ENCODE data around the gene CCDC57. TPM values are rescaled to one million over a fixed set of nuclear protein-coding genes. Genes with fewer than 3 reads are reported as not detected.

The CCDC57 gene
- total and polyA plus RNA-seq, 2 of the 4 experiments (the other 2 are of a cell fraction): 7.3 to 31.3 TPM

GRCh38 chr17:82052638-82053059 lies 160.0 kb downstream of the CCDC57 start:
- in situ Hi-C loops (cut with MboI; ENCODE audit: low sequenced_read_pairs) (no loop called here), intact Hi-C loops (cut with micrococcal nuclease) (no loop called here), dilution Hi-C loops (cut with HindIII; ENCODE audit: low sequenced_read_pairs, unreplicated experiment) (no loop called here)
- Histone ChIP-seq H3K9me3 (ENCODE audit: control insufficient read depth, insufficient read depth, low read length) (no peaks in the 10 kb centered on the region), H3K4me2 (ENCODE audit: low read depth, low read length) (peak overlapping the region; percentile 93), H2AFZ (replicated peaks; ENCODE audit: low read length, poor library complexity) (no peak overlapping the region), H2AK5ac (ENCODE audit: low read depth, low read length) (0 out of 2 replicates have a peak overlapping the region, but pooled peaks have one; percentile 23), H3K36me3 (ENCODE audit: control insufficient read depth, insufficient read depth, low read length) (peaks cover 59% of the 10 kb centered on the region), H4K8ac (ENCODE audit: low read depth in 2 of 2, low read length in 2 of 2) (no peak overlapping the region), H3K4ac (ENCODE audit: low read depth, low read length) (0 out of 2 replicates have a peak overlapping the region, but pooled peaks have one; percentile 9), H3K9ac (ENCODE audit: low read depth, low read length) (peak overlapping the region; percentile 94), H4K91ac (ENCODE audit: insufficient read depth, low read depth, low read length) (no peak overlapping the region), H3K23ac (ENCODE audit: low read depth, low read length) (no peak overlapping the region), H2BK120ac (ENCODE audit: low read depth, low read length) (no peak overlapping the region), H2AK9ac (replicated peaks; ENCODE audit: low read depth, low read length, poor library complexity) (peak overlapping the region; percentile 91), H3K27me3 (ENCODE audit: control insufficient read depth, insufficient read depth, low read length) (no peaks in the 10 kb centered on the region), H3K56ac (ENCODE audit: extremely low read depth, insufficient read depth, low read length) (no peak overlapping the region), H3K79me1 (ENCODE audit: low read depth in 1 of 2, low read length in 2 of 2) (peaks cover 16 to 45% of the 10 kb centered on the region in 2 experiments), H2BK5ac (ENCODE audit: low read depth, low read length, poor library complexity, severe bottlenecking) (no peak overlapping the region), H3K27ac (ENCODE audit: insufficient read depth, low read length) (peak overlapping the region; percentile 27), H3K18ac (ENCODE audit: low read depth, low read length) (no peak overlapping the region), H3K4me1 (ENCODE audit: control insufficient read depth, insufficient read depth, low read length) (peaks cover 18% of the 10 kb centered on the region), H2BK15ac (ENCODE audit: low read depth, low read length) (no peak overlapping the region), H4K20me1 (ENCODE audit: insufficient read depth, low read length) (peaks cover 4% of the 10 kb centered on the region; the same call in 1 of the 2 replicates), H3K4me3 (ENCODE audit: insufficient read depth, low read depth, low read length) (peak overlapping the region; percentile 99), H4K5ac (ENCODE audit: low read depth, low read length) (no peak overlapping the region), H3K9me1 (ENCODE audit: insufficient read depth, low read length) (peaks cover 5% of the 10 kb centered on the region), H2BK20ac (ENCODE audit: low read depth, low read length) (no peak overlapping the region), H3K14ac (replicated peaks; ENCODE audit: low read depth, low read length) (no peak overlapping the region)
- TF ChIP-seq BHLHE40 (IDR thresholded peaks at IDR 0.05; ENCODE audit: low read depth, low read length): no peak
- TF ChIP-seq FOS (IDR thresholded peaks at IDR 0.05; ENCODE audit: low read depth, low read length): no peak
- TF ChIP-seq RFX5 (IDR thresholded peaks at IDR 0.05; ENCODE audit: low read depth, low read length): no peak
- TF ChIP-seq CTCF (conservative IDR thresholded peaks at IDR 0.05; ENCODE audit: low read depth, low read length): no peak
- TF ChIP-seq SMC3 (IDR thresholded peaks at IDR 0.05; ENCODE audit: low read depth, low read length): no peak
- no peak for TF ChIP-seq NFE2L2 (IDR thresholded peaks at IDR 0.05; ENCODE audit: low read depth, low read length)
- no peak for TF ChIP-seq POLR2A (IDR thresholded peaks at IDR 0.05; ENCODE audit: low read depth, low read length)
- TF ChIP-seq RAD21 (IDR thresholded peaks at IDR 0.05; ENCODE audit: low read length): no peak
- TF ChIP-seq CHD1 (IDR thresholded peaks at IDR 0.05; ENCODE audit: low read depth, low read length): no peak
- TF ChIP-seq RCOR1 (IDR thresholded peaks at IDR 0.05; ENCODE audit: insufficient replicate concordance, low read length): no peak
- no peak for TF ChIP-seq ELK1 (IDR thresholded peaks at IDR 0.05; ENCODE audit: borderline replicate concordance, low read depth, low read length)
- no peak for TF ChIP-seq CEBPB (IDR thresholded peaks at IDR 0.05; ENCODE audit: low read depth, low read length)
- no peak for TF ChIP-seq MAZ (IDR thresholded peaks at IDR 0.05; ENCODE audit: borderline replicate concordance, low read depth, low read length)
- TF ChIP-seq MXI1 (IDR thresholded peaks at IDR 0.05; ENCODE audit: borderline replicate concordance, low read depth, low read length): no peak; the same call in 1 of the 2 replicates
- no peak for TF ChIP-seq USF2 (IDR thresholded peaks at IDR 0.05; ENCODE audit: low read depth, low read length)
- TF ChIP-seq MAFK (IDR thresholded peaks at IDR 0.05; ENCODE audit: low read depth, low read length): no peak
- DNase-seq (no peak), ATAC-seq (ENCODE audit: low read depth) (peak; percentile 4; the same call in 1 of the 2 replicates)
- CTCF ChIA-PET: no interaction called here
- POLR2A ChIA-PET (ENCODE audit: unreplicated experiment): no interaction called here
- BruUV-seq (replicated peaks): no TSS peak
- WGBS, 2 experiments (ENCODE audit: extremely low coverage in 2 of 2, insufficient read length in 1 of 2): 2% methylated on average over 8 of the region's 19 CpGs; no CpG with 5 or more reads in 1 of the 2 experiments

Data from IMR-90 (cell line).